GM23338 (cell line): ENCODE data around the gene MATN1. TPM values are rescaled to one million over a fixed set of nuclear protein-coding genes. Genes with fewer than 3 reads are reported as not detected.

ENCODE experiments used
- ATAC-seq: fragments of 200-7000 bp; cut with Tn5 transposase; 3 replicates; pipeline ENCODE4 v1.9.1; 2020
- DNase-seq: peaks from one replicate; pipeline ENCODE4 v3.0.0-alpha.2; 2015; ENCODE audit warnings: low spot score
- H2AFZ ChIP-seq: fragments of 200-600 bp; sonication (generic); 2 replicates; pipeline ENCODE4 v1.8.0; 2016; ENCODE audit warnings: antibody characterized with exemption, mild to moderate bottlenecking, moderate library complexity
- H3F3A ChIP-seq: fragments of 200-600 bp; sonication (generic); replicated peaks from 2 replicates; pipeline ENCODE4 v1.8.0; 2017; ENCODE audit warnings: antibody characterized with exemption, mixed run types, low read depth
- H3K27ac ChIP-seq: fragments of 200-600 bp; sonication (generic); 2 replicates; pipeline ENCODE4 v1.6.1; 2016; ENCODE audit warnings: low read depth
- H3K27me3 ChIP-seq: fragments of 200-600 bp; sonication (generic); 2 replicates; pipeline ENCODE4 v1.8.0; 2016; ENCODE audit warnings: mild to moderate bottlenecking, mixed run types, moderate library complexity; ENCODE audit not compliant: insufficient read depth
- H3K36me3 ChIP-seq: fragments of 200-600 bp; sonication (generic); 2 replicates; pipeline ENCODE4 v1.8.0; 2016; ENCODE audit warnings: mild to moderate bottlenecking; ENCODE audit not compliant: insufficient read depth
- H3K4me1 ChIP-seq: fragments of 200-600 bp; sonication (generic); 2 replicates; pipeline ENCODE4 v1.8.0; 2016; ENCODE audit warnings: mild to moderate bottlenecking, moderate library complexity; ENCODE audit not compliant: insufficient read depth
- H3K4me2 ChIP-seq: fragments of 200-600 bp; sonication (generic); 2 replicates; pipeline ENCODE4 v1.7.1; 2017; ENCODE audit warnings: mixed run types
- H3K4me3 ChIP-seq: fragments of 200-600 bp; sonication (generic); 2 replicates; pipeline ENCODE4 v1.6.1; 2016; ENCODE audit warnings: mixed run types
- H3K79me2 ChIP-seq: fragments of 200-600 bp; sonication (generic); replicated peaks from 2 replicates; pipeline ENCODE4 v1.8.0; 2017; ENCODE audit warnings: mild to moderate bottlenecking; ENCODE audit not compliant: insufficient read depth
- H3K9me2 ChIP-seq: fragments of 200-600 bp; sonication (generic); 2 replicates; pipeline ENCODE4 v1.8.0; 2017; ENCODE audit not compliant: insufficient read depth
- H4K20me1 ChIP-seq: fragments of 200-600 bp; sonication (generic); replicated peaks from 2 replicates; pipeline ENCODE4 v1.8.0; 2017; ENCODE audit warnings: mild to moderate bottlenecking; ENCODE audit not compliant: insufficient read depth
- H3K27ac Mint-ChIP-seq: 2 replicates; pipeline ENCODE4 v1.8.0; 2020; ENCODE audit warnings: inconsistent platforms, mild to moderate bottlenecking, moderate library complexity, mixed read lengths
- H3K27me3 Mint-ChIP-seq: 3 replicates; pipeline ENCODE4 v1.8.0; 2022; ENCODE audit warnings: low read depth, mild to moderate bottlenecking, moderate library complexity, mixed read lengths, inconsistent platforms; ENCODE audit not compliant: insufficient read depth, poor library complexity
- H3K36me3 Mint-ChIP-seq: 3 replicates; pipeline ENCODE4 v1.8.0; 2021; ENCODE audit warnings: low read depth, mild to moderate bottlenecking, inconsistent platforms, moderate library complexity, mixed read lengths
- H3K4me1 Mint-ChIP-seq: 3 replicates; pipeline ENCODE4 v1.8.0; 2020; ENCODE audit warnings: mild to moderate bottlenecking, inconsistent platforms, mixed read lengths
- H3K4me3 Mint-ChIP-seq: 3 replicates; pipeline ENCODE4 v1.8.0; 2021; ENCODE audit warnings: moderate library complexity, mild to moderate bottlenecking, inconsistent platforms, mixed read lengths
- H3K9me3 Mint-ChIP-seq: 3 replicates; pipeline ENCODE4 v1.8.0; 2020; ENCODE audit warnings: moderate library complexity, mild to moderate bottlenecking, inconsistent platforms, mixed read lengths
- CREB1 ChIP-seq: fragments of 250-450 bp; sonication (Bioruptor Pico); IDR thresholded peaks from 2 replicates; pipeline ENCODE4 v1.5.0; 2020; ENCODE audit warnings: low read depth, mild to moderate bottlenecking, moderate library complexity
- CTCF ChIP-seq, 2 experiments: fragments of 200-600 bp in 1 of 2; sonication (generic) in 1 of 2; conservative IDR thresholded peaks; 2 replicates each; pipeline versions ENCODE4 v1.5.1 to v1.6.1; 2016 to 2017; ENCODE audit warnings: antibody characterized with exemption in 2 of 2, low read depth in 2 of 2, mild to moderate bottlenecking in 2 of 2, moderate library complexity in 1 of 2
- ETS1 ChIP-seq: IDR thresholded peaks from 2 replicates; pipeline ENCODE4 v1.6.1; 2016; ENCODE audit warnings: antibody characterized with exemption
- EZH2 ChIP-seq: fragments of 200-600 bp; sonication (generic); IDR thresholded peaks from one replicate; pipeline ENCODE4 v1.8.0; 2017; ENCODE audit warnings: antibody characterized with exemption, mild to moderate bottlenecking, low read depth; ENCODE audit not compliant: unreplicated experiment
- EZH2phosphoT487 ChIP-seq: fragments of 200-600 bp; sonication (generic); IDR thresholded peaks from one replicate; pipeline ENCODE4 v1.8.1; 2018; ENCODE audit warnings: antibody characterized with exemption; ENCODE audit not compliant: unreplicated experiment
- JUNB ChIP-seq: IDR thresholded peaks from one replicate; pipeline ENCODE4 v1.6.1; 2016; ENCODE audit warnings: antibody characterized with exemption; ENCODE audit not compliant: unreplicated experiment
- NANOG ChIP-seq: IDR thresholded peaks from 2 replicates; pipeline ENCODE4 v1.6.1; 2016; ENCODE audit warnings: antibody characterized with exemption, borderline replicate concordance
- POLR2AphosphoS5 ChIP-seq: IDR thresholded peaks from 2 replicates; pipeline ENCODE4 v1.6.1; 2016; ENCODE audit warnings: antibody characterized with exemption, low read depth
- REST ChIP-seq: IDR thresholded peaks from one replicate; pipeline ENCODE4 v1.6.1; 2018; ENCODE audit warnings: antibody characterized with exemption; ENCODE audit not compliant: unreplicated experiment
- STAT1 ChIP-seq: IDR thresholded peaks from one replicate; pipeline ENCODE4 v1.6.1; 2016; ENCODE audit warnings: antibody characterized with exemption; ENCODE audit not compliant: unreplicated experiment
- ZNF114 ChIP-seq: fragments of 250-450 bp; sonication (Bioruptor Pico); IDR thresholded peaks from 2 replicates; pipeline ENCODE4 v1.5.0; 2020; ENCODE audit warnings: mild to moderate bottlenecking, moderate library complexity
- ZNF331 ChIP-seq: fragments of 250-450 bp; sonication (Bioruptor Pico); IDR thresholded peaks from 2 replicates; pipeline ENCODE4 v1.5.0; 2020; ENCODE audit warnings: low read depth, mild to moderate bottlenecking, moderate library complexity
- ZNF462 ChIP-seq: fragments of 250-450 bp; sonication (Bioruptor Pico); IDR thresholded peaks from 2 replicates; pipeline ENCODE4 v1.5.0; 2020; ENCODE audit warnings: mild to moderate bottlenecking, moderate library complexity
- polyA plus RNA-seq: library from polyadenylated mRNA; unstranded; fragments of >200 nt; fragmentation: Nextera tagmentation; extraction: Ambion mirVana; gene quantifications from 2 replicates; pipeline ENCODE4 v1.2.1, GENCODE V29; 2016
- total RNA-seq: library from RNA; depleted of rRNA; stranded (reverse); fragments of >200 nt; shearing (Covaris generic); gene quantifications from 2 replicates; pipeline ENCODE4 v1.2.3, GENCODE V29; 2014

MATN1 gene
- total and polyA plus RNA-seq, 2 experiments from 2014 or later, result 0.08 to 0.31 TPM

GRCh38 chr1:30738715-30739559, 15.6 kb upstream of the MATN1 start:
- Histone ChIP-seq H3K4me2 (no peak overlapping the region), H3K27me3 (no peaks in the 10 kb centered on the region), H3F3A (no peaks in the 10 kb centered on the region), H3K27ac (no peak overlapping the region), H3K4me3 (no peak overlapping the region), H3K9me2 (no peaks in the 10 kb centered on the region), H3K79me2 (no peaks in the 10 kb centered on the region), H2AFZ (no peak overlapping the region), H3K36me3 (no peaks in the 10 kb centered on the region), H4K20me1 (no peaks in the 10 kb centered on the region), H3K4me1 (no peaks in the 10 kb centered on the region)
- ATAC-seq, result no peak
- Mint-ChIP-seq H3K4me3 (no peak overlapping the region), H3K36me3 (no peaks in the 10 kb centered on the region), H3K27ac (no peak overlapping the region), H3K27me3 (peaks cover 16% of the 10 kb centered on the region), H3K4me1 (peaks cover 10% of the 10 kb centered on the region), H3K9me3 (peaks cover 4% of the 10 kb centered on the region; the same call in 1 of the 3 replicates)
- TF ChIP-seq NANOG, result no peak
- TF ChIP-seq ZNF114 (CRISPR knock-in tag), result no peak
- TF ChIP-seq EZH2, result no peak
- no peak for TF ChIP-seq ZNF331
- no peak for TF ChIP-seq CREB1 (CRISPR knock-in tag)
- TF ChIP-seq POLR2AphosphoS5, result no peak
- no peak for TF ChIP-seq JUNB
- TF ChIP-seq EZH2phosphoT487, result no peak
- no peak for TF ChIP-seq CTCF (conservative IDR thresholded peaks at IDR 0.05; ENCODE audit: low read depth in 2 of 2)
- TF ChIP-seq ETS1, result no peak
- no peak for TF ChIP-seq ZNF462 (CRISPR knock-in tag)
- no peak for TF ChIP-seq STAT1
- TF ChIP-seq REST, result no peak
- no peak for DNase-seq
